SK-N-SH (cell line): ENCODE measurements around the gene PTPRN. TPM values are rescaled to one million over a fixed set of nuclear protein-coding genes. Genes with fewer than 3 reads are reported as not detected.

ENCODE experiments used
- CTCF ChIA-PET: fragments of 300-600, 350-600 bp; formaldehyde crosslinking; extraction: SDS; loops from one replicate; lab custom pipeline; 2021; lab: Yijun Ruan, JAX
- POLR2A ChIA-PET: fragments of 350-600 bp; sonication (Branson Sonifier 250); formaldehyde crosslinking; extraction: SDS; loops from one replicate; lab custom pipeline; 2020; ENCODE audit warnings: antibody characterized with exemption, inconsistent platforms; lab: Yijun Ruan, JAX
- DNase-seq: peaks from one replicate; pipeline ENCODE4 v3.0.0; 2012
- H2AFZ ChIP-seq: fragments of 200-600 bp; sonication (generic); 2 replicates; pipeline ENCODE4 v1.8.1; 2016; ENCODE audit warnings: antibody characterized with exemption, mild to moderate bottlenecking, low read depth
- H3F3A ChIP-seq: fragments of 200-600 bp; sonication (generic); replicated peaks from 2 replicates; pipeline ENCODE3; 2016; ENCODE audit warnings: antibody characterized with exemption, mild to moderate bottlenecking; ENCODE audit not compliant: insufficient read depth
- H3K27ac ChIP-seq, 2 experiments: fragments of 200-500 bp in 1 of 2; fragments of 200-600 bp in 1 of 2; sonication (Bioruptor generic) in 1 of 2; sonication (generic), shearing (Covaris generic) in 1 of 2; 2 replicates each; pipeline versions ENCODE4 v1.5.1 to v1.6.1; 2014 to 2016; ENCODE audit warnings: low read depth in 2 of 2, inconsistent platforms in 1 of 2, low read length in 1 of 2, mild to moderate bottlenecking in 1 of 2, mixed read lengths in 1 of 2
- H3K27me3 ChIP-seq: fragments of 200-600 bp; sonication (generic), shearing (Covaris generic); 2 replicates; pipeline ENCODE4 v1.6.1; 2016; ENCODE audit warnings: mixed run types; ENCODE audit not compliant: insufficient read depth
- H3K36me3 ChIP-seq, 2 experiments: fragments of 200-500 bp in 1 of 2; fragments of 200-600 bp in 1 of 2; sonication (Bioruptor generic) in 1 of 2; sonication (generic) in 1 of 2; replicated peaks in 1 of 2; 2 replicates each; pipeline versions ENCODE3 to v1.5.1; 2014 to 2016; ENCODE audit warnings: low read length in 1 of 2, mild to moderate bottlenecking in 1 of 2; ENCODE audit not compliant: insufficient read depth in 2 of 2, control insufficient read depth in 1 of 2
- H3K4me1 ChIP-seq, 2 experiments: fragments of 200-500 bp in 1 of 2; fragments of 200-600 bp in 1 of 2; sonication (Bioruptor generic) in 1 of 2; sonication (generic), shearing (Covaris generic) in 1 of 2; 2 replicates each; pipeline versions ENCODE4 v1.5.1 to v1.6.1; 2014 to 2016; ENCODE audit warnings: low read depth in 1 of 2, low read length in 1 of 2, mixed run types in 1 of 2; ENCODE audit not compliant: insufficient read depth in 2 of 2, control insufficient read depth in 1 of 2
- H3K4me2 ChIP-seq: fragments of 200-600 bp; sonication (generic), shearing (Covaris generic); 2 replicates; pipeline ENCODE4 v1.6.1; 2017; ENCODE audit warnings: mixed run types
- H3K4me3 ChIP-seq, 2 experiments: fragments of 200-500 bp in 1 of 2; fragments of 200-600 bp in 1 of 2; sonication (Bioruptor generic) in 1 of 2; sonication (generic), shearing (Covaris generic) in 1 of 2; 2 replicates each; pipeline versions ENCODE4 v1.5.1 to v1.8.1; 2014 to 2016; ENCODE audit warnings: low read depth in 2 of 2, inconsistent platforms in 1 of 2, low read length in 1 of 2, mild to moderate bottlenecking in 1 of 2, mixed read lengths in 1 of 2, moderate library complexity in 1 of 2
- H3K79me2 ChIP-seq: fragments of 200-600 bp; sonication (generic); 2 replicates; pipeline ENCODE4 v1.8.1; 2017; ENCODE audit warnings: mild to moderate bottlenecking; ENCODE audit not compliant: insufficient read depth
- H3K9ac ChIP-seq: fragments of 200-600 bp; sonication (generic); 2 replicates; pipeline ENCODE4 v1.6.1; 2017; ENCODE audit warnings: mixed run types
- H3K9me2 ChIP-seq: fragments of 200-600 bp; sonication (generic); 2 replicates; pipeline ENCODE4 v1.6.1; 2017; ENCODE audit warnings: mixed run types
- H3K9me3 ChIP-seq: fragments of 200-600 bp; sonication (generic); 2 replicates; pipeline ENCODE4 v1.6.1; 2017; ENCODE audit warnings: mixed run types, mild to moderate bottlenecking, moderate library complexity
- H4K20me1 ChIP-seq: fragments of 200-600 bp; sonication (generic); 2 replicates; pipeline ENCODE4 v1.6.1; 2017; ENCODE audit warnings: mild to moderate bottlenecking, mixed run types; ENCODE audit not compliant: insufficient read depth
- CHD2 ChIP-seq: fragments of 150-350 bp; IDR thresholded peaks from 2 replicates; pipeline ENCODE4 v1.6.1; 2018; ENCODE audit warnings: low read length; ENCODE audit not compliant: partially characterized antibody
- ELF1 ChIP-seq: IDR thresholded peaks from 2 replicates; pipeline ENCODE4 v1.4.0; 2012
- FOXM1 ChIP-seq: IDR thresholded peaks from 2 replicates; pipeline ENCODE4 v1.4.0; 2012; ENCODE audit warnings: low read depth, mild to moderate bottlenecking
- GABPA ChIP-seq: IDR thresholded peaks from 2 replicates; pipeline ENCODE4 v1.4.0; 2012; ENCODE audit warnings: low read depth, mild to moderate bottlenecking
- JUND ChIP-seq: IDR thresholded peaks from 2 replicates; pipeline ENCODE4 v1.4.0; 2012
- MEF2A ChIP-seq: IDR thresholded peaks from 2 replicates; pipeline ENCODE4 v1.4.0; 2012; ENCODE audit warnings: low read depth, borderline replicate concordance
- MXI1 ChIP-seq: IDR thresholded peaks from 2 replicates; pipeline ENCODE4 v1.6.1; 2012; ENCODE audit warnings: mild to moderate bottlenecking, low read depth, low read length, improper control_type of control experiment
- NRF1 ChIP-seq: IDR thresholded peaks from 2 replicates; pipeline ENCODE4 v1.6.1; 2012; ENCODE audit warnings: low read depth, mild to moderate bottlenecking, low read length
- POLR2AphosphoS5 ChIP-seq: IDR thresholded peaks from 2 replicates; pipeline ENCODE4 v1.6.1; 2012; ENCODE audit warnings: low read depth, low read length
- RCOR1 ChIP-seq: fragments of 150-350 bp; IDR thresholded peaks from 2 replicates; pipeline ENCODE4 v1.6.1; 2017; ENCODE audit warnings: antibody characterized with exemption, low read length
- RXRA ChIP-seq: IDR thresholded peaks from 2 replicates; pipeline ENCODE4 v1.4.0; 2012; ENCODE audit warnings: low read depth, mild to moderate bottlenecking, borderline replicate concordance
- SIN3A ChIP-seq: IDR thresholded peaks from 2 replicates; pipeline ENCODE4 v1.6.1; 2012; ENCODE audit warnings: low read depth, mild to moderate bottlenecking, low read length, moderate library complexity, borderline replicate concordance
- SMC3 ChIP-seq: IDR thresholded peaks from 2 replicates; pipeline ENCODE4 v1.6.1; 2012; ENCODE audit warnings: low read depth, low read length, improper control_type of control experiment
- TAF1 ChIP-seq: IDR thresholded peaks from 2 replicates; pipeline ENCODE4 v1.6.1; 2012; ENCODE audit warnings: low read depth, mild to moderate bottlenecking, low read length, moderate library complexity, borderline replicate concordance
- TCF12 ChIP-seq: IDR thresholded peaks from 2 replicates; pipeline ENCODE4 v1.4.0; 2012
- TEAD4 ChIP-seq: IDR thresholded peaks from 2 replicates; pipeline ENCODE4 v1.4.0; 2012; ENCODE audit warnings: mild to moderate bottlenecking, borderline replicate concordance; ENCODE audit not compliant: insufficient read depth
- WGBS: methylation state at CpG from one replicate; pipeline ENCODE4 v1.1.6; 2017; ENCODE audit warnings: low lambda C conversion rate; 5-methylcytosine and 5-hydroxymethylcytosine counted together
- polyA plus RNA-seq, 3 experiments: library from polyadenylated mRNA; depleted of rRNA; stranded (reverse); fragments of >200 nt; gene quantifications; 2 replicates each; pipeline ENCODE4 v1.2.3, GENCODE V29; 2012
- TF ChIP-seq, protein P1 (sequence below): IDR thresholded peaks from 2 replicates; pipeline ENCODE4; 2012
- TF ChIP-seq, protein P2 (sequence below): IDR thresholded peaks from 2 replicates; pipeline ENCODE4 v1.4.0; 2012; ENCODE audit warnings: low read depth, borderline replicate concordance
- TF ChIP-seq, protein P3 (sequence below): IDR thresholded peaks from 2 replicates; pipeline ENCODE4 v1.4.0; 2012; ENCODE audit warnings: low read depth
- TF ChIP-seq, protein P4 (sequence below): fragments of 150-350 bp; IDR thresholded peaks from 2 replicates; pipeline ENCODE4 v1.6.1; 2017; ENCODE audit warnings: antibody characterized with exemption, low read length, low read depth, borderline replicate concordance
- TF ChIP-seq, protein P5 (sequence below): IDR thresholded peaks from 2 replicates; pipeline ENCODE4 v1.6.1; 2012; ENCODE audit warnings: mild to moderate bottlenecking, low read depth, low read length, moderate library complexity

Gene PTPRN
- polyA plus RNA-seq, 1 of the 3 experiments (the other 2 are of a cell fraction), result 9.5 TPM

DNA sequence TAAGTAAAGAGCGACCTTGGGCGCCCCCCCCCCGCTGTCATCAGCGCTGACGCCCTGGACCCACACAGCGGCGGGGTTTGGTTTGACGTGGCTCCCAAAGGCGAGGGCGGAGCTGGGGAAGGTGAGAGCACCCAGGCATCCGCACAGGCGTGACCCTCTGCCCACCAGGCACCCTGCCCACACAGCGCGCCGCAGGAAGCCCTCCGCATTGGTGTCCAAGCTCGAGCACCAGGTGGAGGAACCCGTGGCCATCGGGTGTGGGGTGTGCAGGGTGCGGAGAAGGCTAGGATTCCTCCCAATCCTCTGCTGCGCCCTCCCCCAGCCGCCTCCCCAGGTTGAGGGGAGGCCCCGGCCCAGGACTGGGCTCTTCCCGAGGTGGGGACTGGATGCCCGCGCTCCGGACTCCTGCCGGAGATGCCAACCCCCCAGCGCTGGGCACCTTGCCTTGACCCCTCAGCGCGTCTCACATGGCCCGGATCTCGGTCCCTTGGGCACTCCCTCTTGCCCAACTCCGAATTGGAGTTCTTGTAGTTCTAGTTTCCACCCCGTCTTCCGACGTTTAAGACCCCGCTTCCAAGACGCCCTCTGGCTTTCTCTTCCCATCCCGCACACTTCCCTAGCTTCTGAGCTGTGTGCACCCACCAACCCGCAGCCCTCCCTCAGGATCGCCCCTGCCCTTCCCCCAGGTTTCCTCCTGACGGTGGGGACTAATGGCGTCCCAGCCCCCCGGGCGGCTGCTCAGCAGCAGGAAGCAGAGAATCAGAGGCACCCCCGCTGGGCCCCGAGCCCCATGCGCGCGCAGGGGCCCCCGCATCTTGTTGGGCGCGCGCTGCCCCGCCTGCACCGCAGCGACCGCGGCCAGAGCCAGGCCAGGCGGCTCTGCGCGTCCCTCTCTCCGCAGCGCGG, 49.2 kb upstream of the PTPRN start (continued):
- TF ChIP-seq, protein P1, sequence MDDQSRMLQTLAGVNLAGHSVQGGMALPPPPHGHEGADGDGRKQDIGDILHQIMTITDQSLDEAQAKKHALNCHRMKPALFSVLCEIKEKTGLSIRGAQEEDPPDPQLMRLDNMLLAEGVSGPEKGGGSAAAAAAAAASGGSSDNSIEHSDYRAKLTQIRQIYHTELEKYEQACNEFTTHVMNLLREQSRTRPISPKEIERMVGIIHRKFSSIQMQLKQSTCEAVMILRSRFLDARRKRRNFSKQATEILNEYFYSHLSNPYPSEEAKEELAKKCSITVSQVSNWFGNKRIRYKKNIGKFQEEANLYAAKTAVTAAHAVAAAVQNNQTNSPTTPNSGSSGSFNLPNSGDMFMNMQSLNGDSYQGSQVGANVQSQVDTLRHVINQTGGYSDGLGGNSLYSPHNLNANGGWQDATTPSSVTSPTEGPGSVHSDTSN, result no peak
- TF ChIP-seq RXRA (no peak), MXI1 (no peak), RCOR1 (no peak)

DNA sequence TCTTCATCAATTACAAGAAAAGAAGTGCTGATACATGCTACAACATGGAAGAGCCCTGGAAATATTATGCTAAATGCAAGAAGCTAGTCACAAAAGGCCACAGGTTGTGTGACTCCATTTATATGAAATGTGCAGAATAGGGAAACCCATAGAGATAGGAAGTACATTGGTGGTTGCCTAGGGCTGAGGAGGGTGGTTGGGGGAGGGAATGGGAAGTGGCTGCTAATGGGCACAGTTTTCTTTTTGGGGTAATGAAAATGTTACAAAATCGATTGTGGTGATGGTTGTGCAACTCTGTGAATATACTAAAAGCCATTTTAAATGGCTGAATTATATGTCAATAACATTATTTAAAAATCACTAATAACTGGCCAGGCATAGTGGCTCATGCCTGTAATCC, 47.6 kb upstream of the PTPRN start:
- H3K9me3 ChIP-seq, result no peaks in the 10 kb centered on the region
- POLR2A ChIA-PET, result no interaction called here

More for the DNA sequence above, 47.6 kb upstream of the PTPRN start:
- WGBS, result 11% methylated on average over 1 of the region's 1 CpG
- Histone ChIP-seq H3K36me3 (no peaks in the 10 kb centered on the region), H3F3A (no peaks in the 10 kb centered on the region), H3K79me2 (no peaks in the 10 kb centered on the region), H2AFZ (no peak overlapping the region), H3K9ac (no peak overlapping the region), H3K9me2 (no peaks in the 10 kb centered on the region), H3K4me1 (peaks cover 0 to 4% of the 10 kb centered on the region in 2 experiments; a peak in 1 of 4 replicates), H3K4me3 (no peak overlapping the region), H4K20me1 (no peaks in the 10 kb centered on the region), H3K27me3 (peaks cover 27% of the 10 kb centered on the region), H3K4me2 (no peak overlapping the region), H3K27ac (no peak overlapping the region)
- TF ChIP-seq, protein P2, sequence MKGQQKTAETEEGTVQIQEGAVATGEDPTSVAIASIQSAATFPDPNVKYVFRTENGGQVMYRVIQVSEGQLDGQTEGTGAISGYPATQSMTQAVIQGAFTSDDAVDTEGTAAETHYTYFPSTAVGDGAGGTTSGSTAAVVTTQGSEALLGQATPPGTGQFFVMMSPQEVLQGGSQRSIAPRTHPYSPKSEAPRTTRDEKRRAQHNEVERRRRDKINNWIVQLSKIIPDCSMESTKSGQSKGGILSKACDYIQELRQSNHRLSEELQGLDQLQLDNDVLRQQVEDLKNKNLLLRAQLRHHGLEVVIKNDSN, result no peak
- TF ChIP-seq TCF12 (no peak), FOXM1 (no peak), CHD2 (no peak), JUND (no peak), TEAD4 (no peak), GABPA (no peak), ELF1 (no peak), POLR2AphosphoS5 (no peak), NRF1 (no peak), TAF1 (no peak), MEF2A (no peak), SIN3A (no peak), SMC3 (no peak)
- TF ChIP-seq, protein P3, sequence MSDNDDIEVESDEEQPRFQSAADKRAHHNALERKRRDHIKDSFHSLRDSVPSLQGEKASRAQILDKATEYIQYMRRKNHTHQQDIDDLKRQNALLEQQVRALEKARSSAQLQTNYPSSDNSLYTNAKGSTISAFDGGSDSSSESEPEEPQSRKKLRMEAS, result no peak
- TF ChIP-seq, protein P1, result no peak
- TF ChIP-seq, protein P4, sequence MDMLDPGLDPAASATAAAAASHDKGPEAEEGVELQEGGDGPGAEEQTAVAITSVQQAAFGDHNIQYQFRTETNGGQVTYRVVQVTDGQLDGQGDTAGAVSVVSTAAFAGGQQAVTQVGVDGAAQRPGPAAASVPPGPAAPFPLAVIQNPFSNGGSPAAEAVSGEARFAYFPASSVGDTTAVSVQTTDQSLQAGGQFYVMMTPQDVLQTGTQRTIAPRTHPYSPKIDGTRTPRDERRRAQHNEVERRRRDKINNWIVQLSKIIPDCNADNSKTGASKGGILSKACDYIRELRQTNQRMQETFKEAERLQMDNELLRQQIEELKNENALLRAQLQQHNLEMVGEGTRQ, result no peak
- TF ChIP-seq, protein P5, sequence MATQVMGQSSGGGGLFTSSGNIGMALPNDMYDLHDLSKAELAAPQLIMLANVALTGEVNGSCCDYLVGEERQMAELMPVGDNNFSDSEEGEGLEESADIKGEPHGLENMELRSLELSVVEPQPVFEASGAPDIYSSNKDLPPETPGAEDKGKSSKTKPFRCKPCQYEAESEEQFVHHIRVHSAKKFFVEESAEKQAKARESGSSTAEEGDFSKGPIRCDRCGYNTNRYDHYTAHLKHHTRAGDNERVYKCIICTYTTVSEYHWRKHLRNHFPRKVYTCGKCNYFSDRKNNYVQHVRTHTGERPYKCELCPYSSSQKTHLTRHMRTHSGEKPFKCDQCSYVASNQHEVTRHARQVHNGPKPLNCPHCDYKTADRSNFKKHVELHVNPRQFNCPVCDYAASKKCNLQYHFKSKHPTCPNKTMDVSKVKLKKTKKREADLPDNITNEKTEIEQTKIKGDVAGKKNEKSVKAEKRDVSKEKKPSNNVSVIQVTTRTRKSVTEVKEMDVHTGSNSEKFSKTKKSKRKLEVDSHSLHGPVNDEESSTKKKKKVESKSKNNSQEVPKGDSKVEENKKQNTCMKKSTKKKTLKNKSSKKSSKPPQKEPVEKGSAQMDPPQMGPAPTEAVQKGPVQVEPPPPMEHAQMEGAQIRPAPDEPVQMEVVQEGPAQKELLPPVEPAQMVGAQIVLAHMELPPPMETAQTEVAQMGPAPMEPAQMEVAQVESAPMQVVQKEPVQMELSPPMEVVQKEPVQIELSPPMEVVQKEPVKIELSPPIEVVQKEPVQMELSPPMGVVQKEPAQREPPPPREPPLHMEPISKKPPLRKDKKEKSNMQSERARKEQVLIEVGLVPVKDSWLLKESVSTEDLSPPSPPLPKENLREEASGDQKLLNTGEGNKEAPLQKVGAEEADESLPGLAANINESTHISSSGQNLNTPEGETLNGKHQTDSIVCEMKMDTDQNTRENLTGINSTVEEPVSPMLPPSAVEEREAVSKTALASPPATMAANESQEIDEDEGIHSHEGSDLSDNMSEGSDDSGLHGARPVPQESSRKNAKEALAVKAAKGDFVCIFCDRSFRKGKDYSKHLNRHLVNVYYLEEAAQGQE, result no peak
- CTCF ChIA-PET, result interaction anchor here (1.1 to 3.1 kb wide), 2 partner anchors 12 to 62 kb away, joined by 3 to 19 read pairs; no protein-coding TSS in a partner anchor
- DNase-seq, result no peak
